Amniotic epithelial cell (primary cell): Measurements from ENCODE around the gene IL37.
"Not testable (repeated sequence)": the region's sequence is repeated elsewhere in the genome, so short reads cannot be mapped to it uniquely, and the experiment has no call there.

ENCODE experiments used
- DNase-seq: peaks from one replicate; pipeline ENCODE4 v3.0.0-alpha.2; 2010; ENCODE audit warnings: low read depth

Gene IL37

DNA sequence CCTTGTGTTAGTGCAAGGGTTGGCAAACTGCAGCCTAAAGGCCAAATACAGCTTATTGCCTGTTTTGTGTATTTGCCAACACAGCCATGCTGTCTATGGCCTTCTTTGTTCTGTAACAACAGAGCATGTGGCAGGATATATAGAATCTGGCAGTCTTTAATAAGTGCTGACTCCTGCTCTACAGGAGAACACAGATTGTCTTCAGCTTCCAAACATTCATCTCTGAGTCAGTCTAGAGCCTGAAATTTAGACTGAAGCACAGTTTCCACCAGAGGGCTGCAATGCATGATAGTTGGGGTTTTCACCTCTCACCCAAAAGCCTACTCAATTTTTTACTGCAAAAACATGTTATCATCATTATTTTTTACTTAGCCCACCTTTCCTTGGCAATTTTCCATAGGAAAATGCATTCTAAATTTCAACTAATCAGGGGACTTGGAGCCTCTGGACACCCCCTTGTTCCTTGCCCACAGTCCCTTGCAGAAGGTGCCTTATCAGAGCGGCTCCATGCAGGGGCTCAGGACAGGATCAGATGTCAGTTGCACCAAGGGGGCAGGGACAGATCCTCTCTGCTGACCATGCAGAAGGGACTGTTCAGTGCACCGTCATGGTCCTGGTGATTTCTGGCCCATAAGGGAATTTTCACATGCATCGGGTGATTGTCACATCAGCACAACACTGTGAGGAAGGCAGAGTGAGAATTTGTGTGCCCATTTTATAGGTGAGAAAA lies 12.4 kb downstream of the IL37 start:
- no peak for DNase-seq

GRCh38 chr2:112923967-112924338 lies 13.0 kb downstream of the IL37 start:
- DNase-seq: no peak

GRCh38 chr2:112924360-112924759 lies 13.4 kb downstream of the IL37 start:
- DNase-seq: no peak

DNA sequence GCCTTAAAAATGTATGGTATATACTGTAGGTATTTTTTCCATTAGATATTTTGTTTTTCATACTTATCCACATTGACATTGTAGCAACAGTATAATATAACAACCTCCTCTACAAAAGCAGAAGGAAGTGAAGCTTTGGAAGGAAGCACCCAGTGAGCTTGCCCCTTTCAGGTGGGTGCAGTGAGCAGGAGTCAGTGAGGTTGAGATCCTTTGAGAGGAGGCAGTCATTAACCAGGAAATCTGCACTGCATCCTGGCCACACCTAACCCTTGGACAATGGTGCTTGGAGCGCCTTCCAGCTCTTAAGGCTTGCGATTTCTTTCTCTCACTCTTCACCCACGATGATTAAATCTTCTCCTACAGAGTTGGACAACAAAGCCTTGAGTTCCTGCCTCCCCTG lies 13.9 kb downstream of the IL37 start:
- no peak for DNase-seq

GRCh38 chr2:112926707-112927106 lies 15.7 kb downstream of the IL37 start:
- DNase-seq: no peak

- DNase-seq: no peak
Measured at GRCh38 chr2:112927745-112928144, 16.8 kb downstream of the IL37 start.

DNA sequence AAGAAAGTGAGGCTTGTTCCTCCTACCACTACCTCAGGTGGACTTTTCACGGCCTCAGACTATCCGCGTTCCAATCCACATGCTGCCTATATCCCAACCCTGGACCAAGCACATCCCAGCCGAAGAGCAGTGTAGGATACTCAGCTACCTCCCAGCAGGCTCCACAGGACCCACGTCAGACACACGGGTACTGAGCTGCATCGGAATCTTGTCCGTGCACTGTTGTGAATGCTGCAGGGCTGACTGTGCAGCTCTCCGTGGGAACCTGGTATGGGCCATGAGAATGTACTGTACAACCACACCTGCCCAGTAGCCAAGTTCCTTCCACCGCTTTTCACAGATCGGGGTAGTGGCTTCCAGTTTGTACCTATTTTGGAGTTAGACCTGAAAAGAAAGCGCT lies 22.3 kb downstream of the IL37 start:
- no peak for DNase-seq

- DNase-seq: not testable (repeated sequence)
Measured at GRCh38 chr2:112934117-112934516, 23.2 kb downstream of the IL37 start.

- DNase-seq: no peak
Measured at GRCh38 chr2:112936927-112937232, 25.9 kb downstream of the IL37 start.

DNA sequence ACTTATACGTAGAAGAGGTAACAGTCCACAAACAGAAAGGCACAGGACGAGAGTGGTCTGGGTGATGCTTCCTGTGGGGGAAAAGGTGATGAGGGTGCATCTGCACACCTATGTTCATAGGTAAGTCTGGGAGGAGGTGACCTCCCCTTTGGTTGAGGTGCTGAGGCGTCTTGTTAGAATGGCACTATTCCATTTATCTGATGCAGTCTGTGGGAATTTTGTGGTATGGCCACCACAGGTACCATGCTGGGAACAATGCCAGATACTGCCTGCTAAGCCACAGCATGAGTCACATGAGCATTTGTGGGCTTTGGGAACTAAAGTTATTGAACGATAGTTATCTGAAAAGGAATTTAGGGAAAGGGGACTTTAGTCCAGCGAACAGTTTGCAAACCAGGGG lies 27.9 kb downstream of the IL37 start:
- peak; percentile 44 for DNase-seq

DNA sequence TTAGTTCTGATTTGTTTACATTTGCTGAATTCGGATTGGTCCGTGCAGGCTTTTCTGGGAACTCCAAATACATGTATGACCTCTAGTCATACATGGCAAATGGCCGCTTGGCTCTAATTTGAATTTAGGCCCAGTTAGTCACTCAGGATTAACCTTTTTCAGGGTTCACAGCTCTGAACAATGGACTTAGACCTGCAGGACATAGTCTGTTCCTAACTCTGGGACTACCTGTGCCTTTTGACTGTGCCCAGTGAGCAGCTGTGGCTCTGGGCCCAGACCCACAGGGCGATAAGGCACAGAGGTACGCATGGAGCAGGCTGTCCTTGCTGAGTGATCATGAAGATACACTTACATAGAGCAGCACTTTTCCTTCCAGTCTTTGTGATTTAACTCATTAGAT lies 28.5 kb downstream of the IL37 start:
- no peak for DNase-seq

DNA sequence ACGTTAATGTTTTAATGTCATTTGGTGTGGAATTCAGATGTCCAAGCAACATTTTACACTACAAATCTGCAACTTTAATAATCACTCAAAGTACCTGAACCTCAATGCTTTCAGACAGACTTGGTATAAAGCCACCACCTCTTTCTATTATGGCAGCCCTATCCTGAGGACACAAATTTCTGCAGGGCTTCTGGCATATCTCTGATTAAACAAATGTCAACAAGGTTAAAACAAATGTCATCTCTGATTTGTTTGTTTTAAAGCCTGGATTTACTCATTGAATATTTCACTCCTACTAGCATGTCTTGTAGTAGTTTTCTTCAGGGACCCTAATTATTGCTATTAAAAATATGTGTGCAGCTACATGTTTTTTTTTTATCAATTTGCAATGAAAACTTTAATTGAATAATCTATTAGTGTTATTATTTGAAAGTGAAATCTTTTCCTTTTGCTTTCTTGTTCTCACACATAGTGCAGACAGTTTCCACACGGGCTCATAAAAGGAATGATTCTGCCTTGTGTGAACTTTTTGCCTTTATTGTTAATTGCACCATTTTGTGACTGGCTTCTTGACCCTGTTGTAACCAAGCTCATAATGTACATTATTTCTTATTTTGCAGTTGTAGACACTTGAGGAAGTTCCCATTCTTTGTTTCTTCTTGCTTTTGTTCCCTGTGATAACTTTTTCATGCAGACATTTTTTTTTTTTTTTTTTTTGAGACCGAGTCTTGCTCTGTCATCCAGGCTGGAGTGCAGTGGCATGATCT lies 30.1 kb downstream of the IL37 start:
- no peak for DNase-seq

GRCh38 chr2:112941753-112942653 lies 31.0 kb downstream of the IL37 start:
- DNase-seq: peak; percentile 65

DNA sequence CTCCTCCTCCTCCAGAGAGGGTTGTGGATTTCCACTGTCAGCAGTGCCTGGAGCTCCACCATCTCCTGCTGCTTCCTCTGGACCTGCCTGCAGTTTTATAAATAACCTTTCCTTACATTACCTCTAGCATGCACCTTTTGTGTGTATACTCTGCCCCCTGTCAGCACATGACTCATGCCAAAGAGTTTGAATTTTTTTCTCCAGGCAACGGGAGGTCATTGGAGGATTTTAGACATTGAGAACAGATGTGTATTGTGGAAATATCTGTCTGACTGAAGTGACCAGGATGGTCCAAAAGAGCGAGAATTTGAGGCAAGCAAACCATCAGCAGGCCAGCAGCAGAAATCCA lies 31.7 kb downstream of the IL37 start:
- DNase-seq: no peak

- no peak for DNase-seq
Measured at GRCh38 chr2:112944971-112945370, 34.0 kb downstream of the IL37 start.

DNA sequence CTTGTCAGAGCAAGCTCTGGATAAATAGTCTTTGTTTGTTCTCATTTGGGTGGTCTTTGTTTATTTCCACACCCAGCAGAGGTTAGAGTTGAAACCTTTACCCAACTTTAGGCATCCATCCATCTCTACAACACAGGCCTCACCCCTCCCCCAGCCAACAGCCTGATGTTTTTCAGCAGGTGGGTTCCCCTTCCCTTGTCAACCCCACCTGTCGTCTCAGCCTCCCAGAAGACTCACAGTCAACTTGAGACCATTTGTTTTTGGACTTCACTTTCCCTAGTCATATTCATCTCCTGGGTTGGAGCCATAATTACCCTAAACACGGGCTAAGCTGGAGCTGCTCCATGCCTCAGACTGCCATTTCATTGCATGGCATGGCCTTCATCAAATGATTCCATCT lies 35.1 kb downstream of the IL37 start:
- no peak for DNase-seq

DNA sequence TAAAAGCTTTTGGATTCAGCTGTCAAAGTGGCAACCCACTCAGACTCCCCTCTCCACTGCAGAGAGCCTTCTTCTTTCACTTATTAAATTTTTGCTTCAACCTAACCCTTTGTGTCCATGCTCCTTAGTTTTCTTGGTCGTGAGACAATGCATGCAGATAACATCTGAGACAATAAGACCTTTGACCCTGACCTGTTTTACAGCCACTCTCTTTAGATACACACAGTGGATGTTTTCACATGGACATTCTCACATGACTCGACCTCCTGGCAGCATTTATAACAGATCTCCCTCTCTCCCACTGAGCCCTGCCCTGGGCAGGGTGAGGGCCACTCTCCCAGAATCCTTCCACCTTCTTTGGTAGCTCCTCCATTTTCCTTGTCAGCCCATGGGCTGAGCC lies 36.4 kb downstream of the IL37 start:
- DNase-seq: no peak

GRCh38 chr2:112949456-112949855 lies 38.5 kb downstream of the IL37 start:
- DNase-seq: no peak

DNA sequence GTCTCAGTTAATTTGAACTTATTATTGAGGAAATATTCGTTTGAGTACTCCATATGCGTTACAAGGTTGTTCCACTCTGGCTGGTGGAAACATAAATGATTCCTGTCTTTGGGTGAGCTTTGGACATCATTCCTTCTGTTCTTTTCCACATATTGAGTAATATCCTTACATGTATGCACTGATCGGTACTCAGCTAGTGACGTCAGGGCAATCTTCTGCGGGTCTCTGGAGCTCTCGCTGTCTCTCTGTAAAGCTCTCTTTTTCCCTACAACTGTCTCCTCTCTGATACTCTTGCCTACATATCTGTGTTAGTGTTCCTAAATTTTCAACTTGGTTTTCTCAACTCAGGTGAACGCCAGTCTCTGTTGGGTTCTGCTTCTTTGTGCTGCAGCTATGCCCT lies 43.4 kb downstream of the IL37 start:
- DNase-seq: no peak

- no peak for DNase-seq
Measured at GRCh38 chr2:112957511-112957910, 46.5 kb downstream of the IL37 start.

- peak; percentile 44 for DNase-seq
Measured at GRCh38 chr2:112958428-112959108, 47.6 kb downstream of the IL37 start.

GRCh38 chr2:112959109-112959812 lies 48.3 kb downstream of the IL37 start:
- no peak for DNase-seq
